GM12878 (cell line): ENCODE data around the gene OR10A3.

ENCODE experiments used
- CREB1 ChIP-seq: IDR thresholded peaks from 2 replicates; pipeline ENCODE4 v1.6.1; 2012; ENCODE audit warnings: low read depth, mild to moderate bottlenecking, inconsistent platforms
- EP300 ChIP-seq, 2 experiments: fragments of 150-350 bp in 1 of 2; IDR thresholded peaks; 2 replicates each; pipeline ENCODE4 v1.6.1; 2011 to 2012; ENCODE audit warnings: low read depth in 2 of 2, low read length in 2 of 2, borderline replicate concordance in 1 of 2, improper control_type of control experiment in 1 of 2, inconsistent platforms in 1 of 2; ENCODE audit not compliant: control insufficient read depth in 1 of 2
- EZH2 ChIP-seq: IDR thresholded peaks from 2 replicates; pipeline ENCODE4 v1.6.1; 2012; ENCODE audit warnings: low read depth, mild to moderate bottlenecking, control low read depth, inconsistent platforms, low read length, borderline replicate concordance; ENCODE audit not compliant: control insufficient read depth
- MAX ChIP-seq: IDR thresholded peaks from 2 replicates; pipeline ENCODE4 v1.6.1; 2012; ENCODE audit warnings: low read depth, low read length, improper control_type of control experiment
- NFIC ChIP-seq: IDR thresholded peaks from 2 replicates; pipeline ENCODE4 v1.6.1; 2012; ENCODE audit warnings: low read depth, mild to moderate bottlenecking, inconsistent platforms, low read length, moderate library complexity
- POLR2AphosphoS5 ChIP-seq: IDR thresholded peaks from 2 replicates; pipeline ENCODE4 v1.6.1; 2011; ENCODE audit warnings: mild to moderate bottlenecking, low read length, inconsistent platforms
- RAD51 ChIP-seq: fragments of 450-650 bp; IDR thresholded peaks from 2 replicates; pipeline ENCODE4 v1.6.1; 2016; ENCODE audit warnings: moderate library complexity, mild to moderate bottlenecking, inconsistent platforms
- RFX5 ChIP-seq: IDR thresholded peaks from 2 replicates; pipeline ENCODE4 v1.6.1; 2011; ENCODE audit warnings: low read depth, low read length, improper control_type of control experiment
- SIN3A ChIP-seq: IDR thresholded peaks from 2 replicates; pipeline ENCODE4 v1.6.1; 2012; ENCODE audit warnings: low read depth, low read length, improper control_type of control experiment
- SRF ChIP-seq, 2 experiments: IDR thresholded peaks; 2 replicates each; pipeline ENCODE4 v1.6.1; 2011; ENCODE audit warnings: low read depth in 2 of 2, low read length in 2 of 2, mild to moderate bottlenecking in 1 of 2, moderate library complexity in 1 of 2
- USF1 ChIP-seq: IDR thresholded peaks from 2 replicates; pipeline ENCODE4 v1.6.1; 2011; ENCODE audit warnings: borderline replicate concordance, low read depth, mild to moderate bottlenecking, moderate library complexity, mixed read lengths, low read length; ENCODE audit not compliant: insufficient read depth; ENCODE audit errors: extremely low read length
- ZBED1 ChIP-seq: IDR thresholded peaks from 2 replicates; pipeline ENCODE4 v1.6.1; 2016; ENCODE audit warnings: borderline replicate concordance
- TF ChIP-seq, protein P1 (sequence below), 3 experiments: IDR thresholded peaks in 2 of 3; conservative IDR thresholded peaks in 1 of 3; 2 replicates each; pipeline ENCODE4 v1.5.1; 2011; ENCODE audit warnings: low read depth in 3 of 3, low read length in 3 of 3, mild to moderate bottlenecking in 3 of 3, control low read depth in 2 of 3, moderate library complexity in 2 of 3, inconsistent platforms in 1 of 3, mixed read lengths in 1 of 3; ENCODE audit not compliant: control insufficient read depth in 2 of 3, insufficient read depth in 1 of 3; ENCODE audit errors: extremely low read depth in 1 of 3

GRCh38 chr11:7924536-7924935, 17.0 kb downstream of the OR10A3 start:
- TF ChIP-seq EZH2, result no peak
- TF ChIP-seq MAX, result no peak
- TF ChIP-seq, protein P1, sequence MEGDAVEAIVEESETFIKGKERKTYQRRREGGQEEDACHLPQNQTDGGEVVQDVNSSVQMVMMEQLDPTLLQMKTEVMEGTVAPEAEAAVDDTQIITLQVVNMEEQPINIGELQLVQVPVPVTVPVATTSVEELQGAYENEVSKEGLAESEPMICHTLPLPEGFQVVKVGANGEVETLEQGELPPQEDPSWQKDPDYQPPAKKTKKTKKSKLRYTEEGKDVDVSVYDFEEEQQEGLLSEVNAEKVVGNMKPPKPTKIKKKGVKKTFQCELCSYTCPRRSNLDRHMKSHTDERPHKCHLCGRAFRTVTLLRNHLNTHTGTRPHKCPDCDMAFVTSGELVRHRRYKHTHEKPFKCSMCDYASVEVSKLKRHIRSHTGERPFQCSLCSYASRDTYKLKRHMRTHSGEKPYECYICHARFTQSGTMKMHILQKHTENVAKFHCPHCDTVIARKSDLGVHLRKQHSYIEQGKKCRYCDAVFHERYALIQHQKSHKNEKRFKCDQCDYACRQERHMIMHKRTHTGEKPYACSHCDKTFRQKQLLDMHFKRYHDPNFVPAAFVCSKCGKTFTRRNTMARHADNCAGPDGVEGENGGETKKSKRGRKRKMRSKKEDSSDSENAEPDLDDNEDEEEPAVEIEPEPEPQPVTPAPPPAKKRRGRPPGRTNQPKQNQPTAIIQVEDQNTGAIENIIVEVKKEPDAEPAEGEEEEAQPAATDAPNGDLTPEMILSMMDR (IDR thresholded peaks at IDR 0.05 in 2 of 3, conservative IDR thresholded peaks at IDR 0.05 in 1 of 3; ENCODE audit: control insufficient read depth in 2 of 3, extremely low read depth in 1 of 3, insufficient read depth in 1 of 3, low read depth in 3 of 3, low read length in 3 of 3), result no peak
- TF ChIP-seq RFX5, result no peak
- no peak for TF ChIP-seq NFIC
- no peak for TF ChIP-seq POLR2AphosphoS5
- no peak for TF ChIP-seq CREB1
- TF ChIP-seq ZBED1, result no peak
- TF ChIP-seq EP300 (IDR thresholded peaks at IDR 0.05; ENCODE audit: borderline replicate concordance in 1 of 2, control insufficient read depth in 1 of 2, low read depth in 2 of 2, low read length in 2 of 2), result no peak
- no peak for TF ChIP-seq SIN3A
- TF ChIP-seq SRF (IDR thresholded peaks at IDR 0.05; ENCODE audit: low read depth in 2 of 2, low read length in 2 of 2), result no peak
- TF ChIP-seq USF1, result no peak
- TF ChIP-seq RAD51, result no peak
